Lower leg skin (tissue), 4 donors: ENCODE measurements around the gene GPR85. TPM values are rescaled to one million over a fixed set of nuclear protein-coding genes. Genes with fewer than 3 reads are reported as not detected.

ENCODE experiments used
- DNase-seq, 2 donors: peaks; one replicate each; pipeline ENCODE4 v3.0.0-alpha.2; 2019; ENCODE audit warnings: low spot score in 2 of 2
- H3K4me3 ChIP-seq: fragments of 200-600 bp; sonication (generic); 2 replicates; pipeline ENCODE4 v1.5.1; 2017; ENCODE audit warnings: mild to moderate bottlenecking, low read depth; ENCODE audit not compliant: poor library complexity, severe bottlenecking
- CTCF ChIP-seq, 3 donors: fragments of 450-650 bp; IDR thresholded peaks; one replicate each; pipeline ENCODE4 v1.5.1; 2016; ENCODE audit warnings: antibody characterized with exemption in 3 of 3, mild to moderate bottlenecking in 3 of 3, moderate library complexity in 2 of 3
- POLR2A ChIP-seq, 2 donors: fragments of 450-650 bp; IDR thresholded peaks; one replicate each; pipeline ENCODE4 v1.6.1; 2016 to 2017; ENCODE audit warnings: antibody characterized with exemption in 2 of 2, mild to moderate bottlenecking in 1 of 2, moderate library complexity in 1 of 2
- WGBS, 2 donors: methylation state at CpG; one replicate each; pipeline ENCODE4 v1.1.5; 2018; 5-methylcytosine and 5-hydroxymethylcytosine counted together
- intact Hi-C: fragments of 100-400 bp; cut with DNase I; formaldehyde crosslinking; loops from one replicate; pipeline ENCODE4 v1.15.0; 2023; ENCODE audit warnings: low total_unique reads
- total RNA-seq, 4 donors: library from RNA; depleted of rRNA; stranded (reverse); fragments of >200 nt; gene quantifications; one replicate each; pipeline ENCODE4 v1.1.0, GENCODE V29; 2016

The GPR85 gene
- total RNA-seq, 4 donors from 2014 or later: 0.16 to 0.17 TPM; not detected in 2

- TF ChIP-seq POLR2A (IDR thresholded peaks at IDR 0.05) (no peak), CTCF (IDR thresholded peaks at IDR 0.05) (no peak)
- DNase-seq: no peak
- intact Hi-C loops: no loop called here
- 36 to 41% methylated on average over 2 of the region's 2 CpGs for WGBS, 2 donors
- no peak overlapping the region for H3K4me3 ChIP-seq
These were observed 40.2 kb downstream of the GPR85 start for GRCh38 chr7:113046453-113046852.

GRCh38 chr7:113045379-113045778 lies 41.2 kb downstream of the GPR85 start:
- intact Hi-C loops: no loop called here
- DNase-seq: no peak
- TF ChIP-seq CTCF (IDR thresholded peaks at IDR 0.05) (no peak), POLR2A (IDR thresholded peaks at IDR 0.05) (no peak)
- H3K4me3 ChIP-seq: no peak overlapping the region
- 41 to 42% methylated on average over 4 of the region's 4 CpGs for WGBS, 2 donors

- intact Hi-C loops: no loop called here
- H3K4me3 ChIP-seq: no peak overlapping the region
- TF ChIP-seq POLR2A (IDR thresholded peaks at IDR 0.05) (no peak), CTCF (IDR thresholded peaks at IDR 0.05) (no peak)
- DNase-seq: no peak
These were observed 42.2 kb downstream of the GPR85 start for GRCh38 chr7:113044394-113044793.

GRCh38 chr7:113040849-113041248 lies 45.8 kb downstream of the GPR85 start:
- DNase-seq: no peak
- intact Hi-C loops: no loop called here

GRCh38 chr7:113033959-113034358 lies 52.7 kb downstream of the GPR85 start:
- intact Hi-C loops: no loop called here
- H3K4me3 ChIP-seq: no peak overlapping the region
- DNase-seq: no peak
- 15 to 18% methylated on average over 2 of the region's 2 CpGs for WGBS, 2 donors
- TF ChIP-seq POLR2A (IDR thresholded peaks at IDR 0.05) (no peak), CTCF (IDR thresholded peaks at IDR 0.05) (no peak)

More at GRCh38 chr7:113040849-113041248, 45.8 kb downstream of the GPR85 start:
- TF ChIP-seq CTCF (IDR thresholded peaks at IDR 0.05) (no peak), POLR2A (IDR thresholded peaks at IDR 0.05) (no peak)
- H3K4me3 ChIP-seq: no peak overlapping the region

Other genes with a start within 250 kb of the GPR85 start
- gene SMIM30, start 31.7 kb upstream of the GPR85 start, total RNA-seq: 10 to 100 TPM in 3 of 4 donors, 1 to 10 TPM in 1; 9.1 to 25.6 (median 19.0) TPM